GM12874 (cell line): ENCODE measurements around the gene RET.

Experiments
- CTCF ChIP-seq: IDR thresholded peaks from 2 replicates; pipeline ENCODE4 v1.5.1; 2011; ENCODE audit warnings: low read depth, mild to moderate bottlenecking, control low read depth, low read length, moderate library complexity; ENCODE audit not compliant: insufficient read depth

Gene RET

GRCh38 chr10:43118631-43119415 is 42.0 kb downstream of the RET start:
- TF ChIP-seq CTCF, result no peak

- TF ChIP-seq CTCF, result no peak
Observed at GRCh38 chr10:43119416-43120115, 42.7 kb downstream of the RET start.

- no peak for TF ChIP-seq CTCF
Observed at GRCh38 chr10:43120116-43120928, 43.5 kb downstream of the RET start.

- no peak for TF ChIP-seq CTCF
Observed at GRCh38 chr10:43120929-43121314, 44.1 kb downstream of the RET start.

GRCh38 chr10:43121444-43121843 is 44.6 kb downstream of the RET start:
- TF ChIP-seq CTCF, result no peak

GRCh38 chr10:43122096-43122495 is 45.2 kb downstream of the RET start:
- no peak for TF ChIP-seq CTCF

GRCh38 chr10:43122826-43123225 is 46.0 kb downstream of the RET start:
- no peak for TF ChIP-seq CTCF
